Mammary epithelial cell (primary cell): Measurements from ENCODE around the gene ZNF566.
A peak's percentile ranks its signal among the peaks of the same experiment; 100 is the strongest.

Source experiments
- EZH2 ChIP-seq: IDR thresholded peaks from 2 replicates; pipeline ENCODE4 v1.6.1; 2012; ENCODE audit warnings: low read length, inconsistent platforms, borderline replicate concordance
- TF ChIP-seq, protein P1 (sequence below), 2 donors: IDR thresholded peaks in 1 of 2; conservative IDR thresholded peaks in 1 of 2; 2 replicates each; pipeline ENCODE4 v1.5.1; 2011 to 2012; ENCODE audit warnings: inconsistent platforms in 2 of 2, low read length in 2 of 2, mild to moderate bottlenecking in 2 of 2, control low read depth in 1 of 2, low read depth in 1 of 2; ENCODE audit not compliant: insufficient read depth in 1 of 2; ENCODE audit errors: extremely low read depth in 1 of 2

DNA sequence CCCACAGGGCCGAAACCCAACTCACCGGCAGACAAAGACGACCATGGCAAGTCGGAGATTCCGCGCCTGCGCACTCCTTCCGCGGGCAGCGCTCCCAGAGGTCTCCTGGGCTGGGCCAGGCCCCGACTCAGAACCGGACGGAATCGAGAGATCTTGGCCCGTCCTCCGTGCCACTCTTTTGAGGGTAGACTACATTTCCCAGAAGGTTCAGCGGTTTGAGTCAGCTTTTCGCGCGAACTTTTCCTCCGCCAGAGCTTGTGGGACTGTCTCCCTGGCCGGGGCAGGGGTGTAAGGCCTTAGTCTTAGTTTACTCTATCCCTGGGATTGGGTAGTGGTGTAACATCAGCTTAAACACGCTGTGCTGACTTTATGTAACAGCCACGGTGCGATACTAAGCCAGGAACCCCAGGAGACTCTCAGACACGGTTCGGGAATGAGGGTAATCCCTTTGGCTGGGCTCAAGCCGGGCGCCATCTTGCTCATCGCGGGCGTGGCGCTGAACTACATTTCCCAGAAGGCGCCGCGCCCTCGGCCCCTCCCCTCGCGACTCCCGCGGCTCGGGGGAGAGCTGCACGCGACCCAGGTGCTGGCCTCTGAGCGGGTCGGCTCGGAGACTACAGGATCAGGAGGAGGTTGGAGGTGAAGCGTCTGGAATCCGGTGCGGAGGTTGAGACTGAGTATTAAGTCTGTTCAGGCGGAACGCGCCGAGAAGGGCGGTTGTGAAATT, 39.0 kb upstream of the ZNF566 start, which contains the start of gene ZNF260:
- TF ChIP-seq, protein P1, sequence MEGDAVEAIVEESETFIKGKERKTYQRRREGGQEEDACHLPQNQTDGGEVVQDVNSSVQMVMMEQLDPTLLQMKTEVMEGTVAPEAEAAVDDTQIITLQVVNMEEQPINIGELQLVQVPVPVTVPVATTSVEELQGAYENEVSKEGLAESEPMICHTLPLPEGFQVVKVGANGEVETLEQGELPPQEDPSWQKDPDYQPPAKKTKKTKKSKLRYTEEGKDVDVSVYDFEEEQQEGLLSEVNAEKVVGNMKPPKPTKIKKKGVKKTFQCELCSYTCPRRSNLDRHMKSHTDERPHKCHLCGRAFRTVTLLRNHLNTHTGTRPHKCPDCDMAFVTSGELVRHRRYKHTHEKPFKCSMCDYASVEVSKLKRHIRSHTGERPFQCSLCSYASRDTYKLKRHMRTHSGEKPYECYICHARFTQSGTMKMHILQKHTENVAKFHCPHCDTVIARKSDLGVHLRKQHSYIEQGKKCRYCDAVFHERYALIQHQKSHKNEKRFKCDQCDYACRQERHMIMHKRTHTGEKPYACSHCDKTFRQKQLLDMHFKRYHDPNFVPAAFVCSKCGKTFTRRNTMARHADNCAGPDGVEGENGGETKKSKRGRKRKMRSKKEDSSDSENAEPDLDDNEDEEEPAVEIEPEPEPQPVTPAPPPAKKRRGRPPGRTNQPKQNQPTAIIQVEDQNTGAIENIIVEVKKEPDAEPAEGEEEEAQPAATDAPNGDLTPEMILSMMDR (conservative IDR thresholded peaks at IDR 0.05 in 1 of 2, IDR thresholded peaks at IDR 0.05 in 1 of 2; ENCODE audit: extremely low read depth in 1 of 2, insufficient read depth in 1 of 2, low read depth in 1 of 2, low read length in 2 of 2), result peak in 1 of 2 donors; percentile 9
- TF ChIP-seq EZH2, result no peak
